A549 (cell line): Measurements from ENCODE around the gene APBB2.

Experiments used
- BHLHE40 ChIP-seq: IDR thresholded peaks from 2 replicates; pipeline ENCODE4 v1.6.1; 2012; ENCODE audit warnings: low read depth, low read length, inconsistent platforms
- CTCF ChIP-seq: fragments of >200 bp; sonication (Bioruptor Twin); formaldehyde crosslinking; IDR thresholded peaks from 3 replicates; pipeline ENCODE4 v1.5.1; 2016
- EHF ChIP-seq: fragments of 250-450 bp; sonication (Bioruptor Pico); IDR thresholded peaks from 2 replicates; pipeline ENCODE4 v1.5.0; 2020; ENCODE audit warnings: mild to moderate bottlenecking
- EP300 ChIP-seq, 2 experiments: fragments of >200 bp; sonication (Bioruptor Twin); formaldehyde crosslinking; IDR thresholded peaks; 2 replicates in 1 of 2; 3 replicates in 1 of 2; pipeline ENCODE4 v1.6.1; 2016 to 2017
- HOXB5 ChIP-seq: fragments of 250-450 bp; sonication (Bioruptor Pico); IDR thresholded peaks from 2 replicates; pipeline ENCODE4 v1.5.0; 2020; ENCODE audit warnings: mild to moderate bottlenecking, moderate library complexity
- JUN ChIP-seq, 2 experiments: fragments of >200 bp; sonication (Bioruptor Twin); formaldehyde crosslinking; IDR thresholded peaks; 2 replicates in 1 of 2; 3 replicates in 1 of 2; pipeline ENCODE4 v1.6.1; 2016 to 2017
- SREBF2 ChIP-seq: fragments of 450-650 bp; IDR thresholded peaks from 2 replicates; pipeline ENCODE4 v1.6.1; 2014; ENCODE audit warnings: mild to moderate bottlenecking, moderate library complexity

- TF ChIP-seq CTCF, result no peak
- TF ChIP-seq BHLHE40, result no peak
- TF ChIP-seq JUN (IDR thresholded peaks at IDR 0.05), result no peak
- TF ChIP-seq EHF (CRISPR knock-in tag), result no peak
- TF ChIP-seq HOXB5 (CRISPR knock-in tag), result no peak
- TF ChIP-seq EP300 (IDR thresholded peaks at IDR 0.05), result no peak
- TF ChIP-seq SREBF2, result no peak
Observed at GRCh38 chr4:41241919-41242318, 27.6 kb upstream of the APBB2 start.
